Embryonic facial prominence (tissue), 1 donor: ENCODE measurements around the gene DZIP3.
"Not testable (repeated sequence)": the region's sequence is repeated elsewhere in the genome, so short reads cannot be mapped to it uniquely, and the experiment has no call there.

Source experiments
- DNase-seq: peaks from one replicate; pipeline ENCODE4 v3.0.0-alpha.2; 2016; ENCODE audit errors: extremely low spot score

DZIP3 gene

DNA sequence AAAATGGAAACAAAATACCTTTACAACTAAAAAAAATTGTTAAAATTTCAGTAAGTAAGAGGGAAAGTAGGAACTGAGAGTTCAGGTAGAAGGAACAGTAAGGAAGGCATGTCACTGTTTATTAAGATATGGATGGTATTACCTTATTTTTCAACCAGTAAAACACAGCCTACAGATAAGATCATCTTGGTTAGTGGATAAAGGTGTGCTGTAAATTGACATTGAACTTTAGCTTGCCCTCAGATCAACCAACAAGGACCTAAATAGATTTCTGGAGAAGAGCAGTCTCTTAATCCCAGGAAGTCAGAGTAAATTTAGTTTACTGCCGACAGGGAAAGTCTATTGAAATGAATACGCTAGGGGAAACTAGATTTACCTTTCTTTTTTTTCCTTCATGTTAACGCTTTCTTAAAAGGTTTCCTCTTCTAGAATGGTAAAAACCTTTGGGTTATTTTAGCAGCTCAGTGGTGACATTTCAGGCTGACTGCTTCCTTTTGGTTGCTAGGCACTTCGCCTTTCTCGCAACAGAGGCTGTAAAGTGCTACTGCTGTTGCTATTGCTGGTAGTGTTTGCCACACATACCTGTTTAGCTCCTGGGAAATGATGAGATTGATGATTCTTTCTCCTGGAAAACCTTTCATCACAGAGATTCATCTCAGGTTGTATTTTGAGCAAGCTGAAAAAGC lies 12.9 kb downstream of the DZIP3 start:
- no peak for DNase-seq

DNA sequence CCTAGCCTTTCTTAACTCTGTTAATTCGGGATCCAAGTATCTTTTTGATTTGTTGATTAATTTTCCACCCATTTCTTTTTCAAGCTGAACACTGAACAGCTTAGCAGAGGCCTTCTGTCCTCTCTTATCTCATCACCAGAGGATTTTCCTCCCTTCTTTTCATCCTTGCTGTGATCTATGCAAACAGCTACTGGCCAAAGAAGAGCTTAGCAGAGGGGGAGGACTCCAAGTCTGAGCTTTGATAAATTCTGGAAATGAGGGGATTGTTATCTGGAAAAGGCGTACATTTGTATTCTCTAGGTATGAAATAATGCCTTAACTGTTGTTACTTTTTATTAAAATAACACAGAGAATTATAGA lies 13.4 kb downstream of the DZIP3 start:
- no peak for DNase-seq

DNA sequence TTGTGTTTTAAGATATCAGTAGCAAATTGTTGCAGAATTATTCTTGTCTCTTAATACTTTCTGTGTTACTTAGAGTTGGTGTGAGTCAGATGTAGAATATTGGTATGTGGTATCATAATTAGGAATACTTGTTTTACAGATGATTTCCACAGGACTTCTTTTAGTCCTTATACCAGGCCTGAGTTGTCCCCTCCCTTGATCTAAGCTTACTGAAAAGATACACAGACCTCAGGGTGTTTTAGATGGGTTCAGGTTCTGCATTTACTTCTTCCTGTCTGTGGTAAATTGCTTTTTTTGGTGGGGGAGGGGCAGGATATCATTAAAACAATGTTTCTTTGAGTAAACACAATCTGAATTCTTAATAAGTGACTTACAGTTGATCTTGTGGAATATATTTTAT lies 14.2 kb downstream of the DZIP3 start:
- no peak for DNase-seq

DNA sequence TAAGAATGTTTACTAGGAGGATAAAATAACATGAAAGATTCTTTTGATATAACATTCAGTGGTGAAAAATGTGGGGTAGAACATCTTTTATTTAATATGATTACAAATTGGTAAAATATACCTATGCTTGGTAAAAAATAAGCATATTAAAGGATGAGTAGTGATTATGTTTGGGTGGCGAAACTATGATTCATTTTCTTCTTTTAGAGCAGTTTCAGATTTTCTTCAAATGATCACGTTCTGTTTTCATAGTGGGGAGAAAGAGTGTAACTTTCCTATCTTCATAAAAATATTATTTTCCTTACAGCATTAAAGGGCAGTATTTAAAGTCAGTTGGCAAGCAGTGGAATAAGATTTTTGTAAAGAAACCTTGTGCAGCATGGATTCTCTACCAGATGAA lies 15.5 kb downstream of the DZIP3 start:
- DNase-seq: no peak

DNA sequence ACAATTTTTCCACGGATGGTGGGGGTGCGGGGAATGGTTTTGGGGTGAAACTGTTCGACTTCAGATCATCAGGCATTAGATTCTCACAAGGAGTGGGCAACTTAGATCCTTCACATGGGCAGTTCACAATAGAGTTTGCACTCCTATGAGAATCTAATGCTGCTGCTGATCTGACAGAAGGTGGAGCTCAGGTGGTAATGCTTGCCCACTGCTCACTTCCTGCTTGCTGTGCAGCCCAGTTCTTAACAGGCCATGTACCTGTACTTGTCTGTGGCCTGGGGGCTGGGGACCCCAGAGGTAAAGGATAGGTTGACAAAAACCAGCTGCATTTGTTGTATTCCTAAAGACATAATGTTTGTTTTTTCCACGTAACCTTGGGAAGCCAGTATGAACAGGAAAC lies 16.0 kb downstream of the DZIP3 start:
- DNase-seq: no peak

DNA sequence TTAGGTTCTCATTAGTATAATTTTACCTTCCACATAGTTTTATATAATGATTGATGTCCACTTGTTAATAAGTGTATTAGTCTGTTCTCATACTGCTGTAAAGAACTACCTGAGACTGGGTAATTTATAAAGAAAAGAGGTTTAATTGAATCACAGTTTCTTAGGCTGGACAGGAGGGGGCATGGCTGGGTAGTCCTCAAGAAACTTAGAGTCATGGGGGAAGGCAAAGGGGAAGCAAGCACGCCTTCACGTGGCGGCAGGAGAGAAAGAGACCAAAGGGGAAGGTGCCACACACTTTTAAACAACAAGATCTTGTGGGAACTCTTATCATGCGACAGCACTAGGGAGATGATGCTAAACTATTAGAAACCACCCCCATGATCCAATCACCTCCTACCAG lies 19.2 kb downstream of the DZIP3 start:
- no peak for DNase-seq

DNA sequence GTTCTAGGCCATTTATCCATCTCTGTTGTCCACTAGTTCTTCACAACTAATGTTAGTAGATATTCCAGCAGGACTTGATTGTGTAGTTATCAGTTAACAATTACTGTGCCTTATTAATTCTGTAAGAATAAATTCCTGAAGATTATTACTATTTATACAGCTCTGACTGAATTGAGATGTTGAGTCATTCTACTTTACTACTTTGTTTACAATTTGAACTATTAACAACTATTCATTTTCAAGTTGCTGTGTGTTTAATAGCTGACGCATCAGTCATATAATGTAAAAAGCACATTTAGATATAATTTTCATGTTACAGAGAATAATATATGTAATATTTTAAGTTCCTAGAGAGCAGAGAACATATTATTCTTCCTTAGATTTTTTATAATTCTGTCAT lies 21.1 kb downstream of the DZIP3 start:
- DNase-seq: no peak

DNA sequence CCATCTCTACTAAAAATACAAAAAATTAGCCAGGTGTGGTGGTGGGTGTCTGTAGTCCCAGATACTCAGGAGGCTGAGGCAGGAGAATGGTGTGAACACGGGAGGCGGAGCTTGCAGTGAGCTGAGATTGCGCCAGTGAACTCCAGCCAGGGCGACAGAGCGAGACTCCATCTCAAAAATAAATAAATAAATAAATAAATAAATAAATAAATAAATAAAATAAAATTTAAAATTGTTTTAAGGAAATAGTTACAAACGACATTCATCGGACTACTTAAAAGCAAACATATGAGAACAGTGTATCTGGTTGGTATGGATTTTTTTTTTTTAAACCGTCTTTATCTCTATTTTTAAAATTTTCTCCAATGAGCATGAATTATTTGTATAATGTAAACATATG lies 26.6 kb downstream of the DZIP3 start:
- DNase-seq: not testable (repeated sequence)

DNA sequence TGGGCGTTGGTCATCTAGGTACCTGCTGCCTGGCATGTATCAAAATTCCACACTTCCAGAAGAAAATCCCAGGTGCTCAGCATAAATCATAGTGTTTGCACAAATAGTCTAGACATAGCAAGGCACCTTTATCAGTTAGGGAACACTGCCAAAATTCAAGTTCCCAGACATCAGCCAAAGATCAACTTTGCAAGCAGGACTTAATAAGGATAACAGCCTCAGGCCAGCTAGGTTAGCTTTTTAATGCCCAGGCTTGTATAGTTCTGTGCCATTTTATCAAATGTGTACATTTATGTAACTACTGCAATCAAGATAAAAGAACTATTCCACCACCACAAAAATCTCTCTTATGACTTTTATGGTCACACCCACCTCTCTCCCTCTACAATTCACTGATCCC lies 30.7 kb downstream of the DZIP3 start:
- DNase-seq: no peak

DNA sequence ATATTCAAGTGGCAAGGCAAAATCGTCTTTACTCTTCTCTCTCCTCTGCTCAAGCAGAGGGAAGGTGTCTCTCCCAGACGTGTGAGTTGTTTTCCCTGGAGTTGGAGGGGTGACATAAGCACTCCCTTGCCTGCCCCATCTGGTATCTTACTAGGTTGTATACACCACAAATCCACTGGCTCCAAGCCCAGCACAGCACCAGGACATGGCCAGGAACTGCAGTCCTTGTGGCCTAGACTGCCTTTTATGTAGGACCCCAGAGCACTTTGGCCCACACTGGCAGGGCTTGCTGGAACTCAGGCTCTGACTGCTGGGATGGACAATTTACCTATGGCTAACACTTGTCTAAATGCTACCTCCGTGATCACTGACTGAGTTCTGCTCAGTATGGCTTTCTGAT lies 34.0 kb downstream of the DZIP3 start:
- DNase-seq: no peak

DNA sequence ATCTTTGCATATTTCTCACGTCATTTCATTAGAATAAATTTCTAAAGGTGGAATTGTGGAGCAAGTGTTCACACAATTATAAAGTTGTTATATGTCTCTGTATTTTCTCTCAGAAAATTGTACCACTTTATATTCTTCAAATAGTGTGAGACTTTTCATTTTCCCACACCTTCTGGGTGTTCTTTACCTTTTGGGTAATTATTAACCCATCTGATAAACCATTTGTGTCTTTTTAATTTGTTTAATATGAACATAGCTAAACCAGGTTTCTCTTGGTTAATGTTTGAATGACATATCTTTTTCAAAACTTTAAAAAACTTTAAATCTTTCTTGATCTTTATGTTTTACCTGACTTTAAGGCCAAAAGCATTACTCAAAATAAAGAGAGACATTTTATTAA lies 40.5 kb downstream of the DZIP3 start:
- DNase-seq: no peak

DNA sequence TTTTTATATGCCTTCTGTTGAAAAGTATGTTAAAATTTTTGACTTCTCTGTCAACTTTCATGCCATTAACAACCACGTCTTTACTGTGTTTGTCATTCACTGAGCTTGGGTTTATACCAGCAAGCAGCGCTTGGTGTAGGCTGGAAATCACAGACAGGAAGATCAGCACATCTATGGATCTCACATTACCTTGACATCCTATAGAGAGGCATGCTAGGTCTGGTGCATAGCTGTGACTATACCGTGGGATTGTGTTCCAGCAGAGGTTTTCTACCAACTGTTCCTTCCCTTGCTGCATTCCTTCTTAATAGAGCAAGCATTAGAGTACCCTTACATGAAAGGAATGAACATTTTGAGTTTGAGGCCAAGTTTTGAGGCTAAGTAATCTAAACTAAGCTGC lies 53.0 kb downstream of the DZIP3 start:
- no peak for DNase-seq

DNA sequence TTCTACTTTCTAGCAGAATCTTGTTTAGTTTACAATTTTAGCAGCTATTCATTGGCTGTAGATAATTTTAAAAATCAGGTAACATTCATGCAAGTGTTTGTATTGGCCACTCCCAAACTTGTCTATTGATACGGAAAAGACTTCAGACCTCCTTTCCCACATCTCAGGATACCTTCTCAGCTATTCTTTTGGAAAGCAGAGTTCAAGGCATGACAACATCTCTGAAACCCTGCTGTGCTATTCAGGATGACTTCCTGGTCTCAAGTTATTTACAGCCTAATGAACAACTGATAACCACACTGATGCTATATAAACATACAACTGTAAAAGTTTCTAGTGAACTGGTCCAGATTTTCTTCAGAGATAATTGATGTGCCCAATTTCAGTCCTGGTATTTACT lies 55.8 kb downstream of the DZIP3 start:
- no peak for DNase-seq

DNA sequence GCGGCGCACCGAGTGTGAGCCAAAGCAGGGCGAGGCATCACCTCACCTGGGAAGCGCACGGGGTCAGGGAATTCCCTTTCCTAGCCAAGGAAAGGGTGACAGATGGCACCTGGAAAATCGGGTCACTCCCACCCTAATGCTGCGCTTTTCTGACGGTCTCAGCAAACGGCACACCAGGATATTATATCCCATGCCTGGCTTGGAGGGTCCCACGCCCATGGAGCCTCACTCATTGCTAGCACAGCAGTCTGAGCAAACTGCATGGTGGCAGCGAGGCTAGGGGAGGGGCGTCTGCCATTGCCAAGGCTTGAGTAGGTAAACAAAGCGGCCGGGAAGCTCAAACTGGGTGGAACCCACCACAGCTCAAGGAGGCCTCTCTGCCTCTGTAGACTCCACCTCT lies 66.1 kb downstream of the DZIP3 start:
- not testable (repeated sequence) for DNase-seq

DNA sequence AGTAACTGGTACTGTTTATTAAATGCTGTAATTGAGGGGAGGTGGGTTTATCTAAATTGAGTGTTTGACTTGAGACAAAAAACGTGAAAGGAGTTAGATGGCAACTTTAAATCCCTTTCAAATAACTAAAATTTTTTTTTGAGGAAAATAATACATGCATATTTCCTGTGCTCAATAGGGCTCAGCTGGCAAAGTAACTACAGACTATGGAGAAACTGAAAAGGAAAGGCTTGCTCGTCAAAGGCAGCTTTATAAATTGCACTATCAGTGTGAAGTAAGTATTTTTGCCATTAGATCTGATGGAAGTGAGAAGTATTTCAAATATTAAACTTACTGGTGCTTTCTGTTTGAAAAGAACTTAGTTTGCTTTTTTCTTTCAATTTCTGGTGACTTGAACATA lies 72.2 kb downstream of the DZIP3 start:
- no peak for DNase-seq

DNA sequence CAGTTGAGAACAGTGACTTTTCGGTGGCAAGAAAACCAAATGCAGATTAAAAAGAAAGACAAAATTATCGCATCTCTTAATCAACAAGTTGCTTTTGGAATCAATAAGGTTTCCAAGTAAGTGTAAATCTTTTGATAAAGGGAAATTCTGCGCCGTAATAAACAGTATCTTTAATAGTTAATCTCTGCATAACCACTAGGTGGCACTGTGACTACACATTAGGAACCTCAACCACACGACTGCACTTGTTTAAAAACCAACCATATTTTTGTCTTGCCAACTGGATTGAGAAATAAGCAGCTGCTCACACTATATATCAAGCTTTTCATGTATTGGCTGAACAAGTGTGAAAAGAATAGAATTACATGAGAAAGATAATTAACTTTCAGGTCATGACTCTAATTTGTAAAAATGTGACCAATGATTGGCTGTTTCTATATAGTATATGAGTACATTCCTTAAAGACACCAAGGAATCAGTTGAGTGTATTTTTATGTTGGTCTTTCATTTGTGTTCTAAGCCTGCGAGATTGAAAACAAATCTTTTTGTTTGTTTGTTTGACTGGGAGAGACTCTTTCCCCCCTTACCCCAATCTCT lies 72.7 kb downstream of the DZIP3 start:
- DNase-seq: peak; percentile 68

DNA sequence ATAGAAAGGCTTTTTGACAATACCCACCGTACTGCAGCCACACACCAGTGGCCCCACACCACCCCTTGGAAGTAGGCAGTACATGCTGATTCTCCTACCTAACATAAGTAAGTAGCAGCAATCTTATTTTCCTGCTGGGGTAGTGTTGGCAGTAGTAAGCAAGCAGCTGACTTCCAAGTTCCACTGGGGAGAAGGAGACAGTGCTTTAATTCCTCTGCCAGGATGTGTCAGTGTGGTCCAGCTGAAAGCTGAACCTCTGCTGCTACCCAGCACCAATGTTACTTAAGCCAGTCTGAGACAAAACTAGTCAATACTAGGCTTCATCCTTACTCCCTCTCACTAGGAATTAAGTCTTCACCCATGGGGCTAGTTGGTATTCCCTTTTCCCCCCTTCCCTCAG lies 74.7 kb downstream of the DZIP3 start:
- no peak for DNase-seq

DNA sequence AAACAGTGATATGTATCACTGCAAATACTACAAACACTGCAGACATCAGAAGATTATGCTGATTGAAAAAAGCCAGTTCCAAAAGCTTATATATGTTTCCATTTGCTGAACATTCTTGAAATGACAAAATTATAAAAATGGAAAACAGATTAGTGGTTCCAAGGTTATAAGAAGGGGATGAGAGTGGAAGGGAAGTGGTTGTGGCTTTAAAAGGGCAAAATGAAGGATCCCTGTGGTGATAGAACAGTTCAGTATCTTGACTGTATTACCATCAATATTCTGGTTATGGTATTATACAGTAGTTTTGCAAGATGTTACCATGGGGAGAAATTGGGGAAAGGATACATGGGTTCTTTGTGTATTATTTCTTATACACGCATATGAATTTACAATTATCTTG lies 77.8 kb downstream of the DZIP3 start:
- no peak for DNase-seq

DNA sequence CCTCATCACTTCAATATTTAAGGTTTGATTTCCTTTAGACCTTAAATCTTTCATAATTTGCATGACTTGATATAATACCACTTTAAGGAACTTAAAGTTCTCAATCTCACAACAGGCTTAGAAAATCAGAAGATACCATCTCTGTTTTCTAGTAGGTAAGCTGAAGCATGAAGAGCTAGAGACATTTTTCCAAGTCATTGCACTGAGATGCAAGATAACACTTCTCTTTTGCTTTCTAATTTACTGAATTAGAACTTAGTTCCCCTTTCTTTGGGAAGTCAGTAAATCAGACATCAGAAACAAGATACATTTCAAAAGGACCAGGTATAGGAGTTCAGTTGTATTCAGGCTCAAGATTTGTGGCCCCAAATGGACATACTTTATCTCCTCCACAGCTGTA lies 79.7 kb downstream of the DZIP3 start:
- DNase-seq: no peak

DNA sequence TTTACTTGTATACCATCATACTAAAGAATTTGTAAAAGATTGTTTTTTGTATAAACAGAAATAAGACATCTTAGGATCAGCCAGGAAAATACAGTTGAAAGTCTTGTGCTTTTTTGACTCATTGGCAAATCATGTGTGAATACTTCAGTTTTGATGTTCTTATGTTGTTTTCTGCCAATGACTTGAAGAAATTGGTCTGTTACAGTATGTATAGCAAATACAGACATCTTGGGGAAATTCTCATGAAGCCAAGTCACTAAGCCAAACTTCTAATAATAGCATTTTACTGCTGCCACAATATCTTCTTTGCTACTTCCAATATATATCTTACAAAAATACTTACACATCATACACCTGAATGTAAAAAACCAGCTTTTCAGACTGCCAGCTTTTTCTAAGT lies 83.2 kb downstream of the DZIP3 start:
- no peak for DNase-seq

DNA sequence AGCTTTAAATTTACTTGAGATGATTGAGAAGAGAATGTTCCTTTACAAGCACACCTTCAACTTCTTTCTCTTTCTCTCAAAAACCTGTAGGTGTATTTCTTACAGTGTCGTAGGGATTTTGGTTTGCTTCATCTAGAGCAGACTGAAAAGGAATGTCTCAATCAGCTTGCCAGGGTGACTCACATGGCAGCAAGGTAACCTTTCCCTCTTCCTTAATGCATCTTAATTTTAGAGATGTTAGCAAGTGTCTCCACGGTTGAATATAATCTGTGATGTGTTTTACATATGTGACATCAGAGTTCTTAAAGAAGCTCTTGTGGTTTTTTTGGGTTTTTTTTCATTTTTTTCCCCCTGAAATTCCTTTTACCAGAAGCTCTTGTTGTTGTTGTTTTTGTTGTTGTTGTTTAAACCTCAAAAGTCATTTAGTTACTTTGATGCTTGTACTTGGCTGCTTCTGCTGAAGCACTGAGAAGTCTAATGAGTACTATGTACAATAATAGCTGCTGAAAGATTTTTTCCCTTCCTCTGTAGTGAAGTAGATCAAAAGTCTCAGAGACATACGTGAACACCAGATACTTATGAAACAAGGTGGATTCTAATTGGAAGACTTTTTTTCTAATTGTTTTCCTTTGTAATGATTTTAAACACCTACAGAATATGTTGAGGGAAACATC lies 84.6 kb downstream of the DZIP3 start:
- DNase-seq: no peak

DNA sequence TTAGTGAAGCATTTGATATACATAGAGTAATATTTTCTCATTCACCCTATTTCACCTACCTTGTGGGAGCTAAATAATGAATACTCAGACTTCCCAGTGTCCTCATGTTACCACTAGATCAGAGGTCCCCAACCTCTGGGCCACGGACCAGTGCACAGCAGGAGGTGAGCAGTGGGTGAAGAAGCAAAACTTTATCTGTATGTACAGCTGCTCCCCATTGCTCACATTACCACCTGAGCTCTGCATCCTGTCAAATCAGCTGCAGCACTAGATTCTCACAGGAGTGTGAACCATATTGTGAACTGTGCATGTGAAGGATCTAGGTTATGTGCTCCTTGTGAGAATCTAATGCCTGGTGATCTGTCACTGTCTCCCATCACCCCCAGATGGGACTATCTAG lies 88.3 kb downstream of the DZIP3 start:
- DNase-seq: no peak

DNA sequence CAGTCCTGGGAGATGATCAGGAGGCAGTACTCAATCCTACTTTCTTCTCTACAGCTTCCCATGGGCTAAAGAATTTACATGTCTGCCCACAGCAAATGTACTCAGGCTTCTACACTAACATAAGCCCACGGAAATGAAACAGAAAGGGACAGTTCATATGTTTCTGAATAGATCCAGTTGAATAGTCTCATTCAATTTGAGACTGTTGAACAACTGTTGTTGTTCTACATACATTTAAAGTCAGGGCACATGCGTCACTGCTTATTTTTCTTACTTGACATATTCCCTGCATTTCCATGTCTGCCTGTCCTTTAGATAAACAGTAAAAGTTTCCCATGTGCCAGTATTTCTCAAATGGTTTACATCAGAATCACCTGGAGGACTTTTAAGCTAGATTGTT lies 102.8 kb downstream of the DZIP3 start:
- not testable (repeated sequence) for DNase-seq

DNA sequence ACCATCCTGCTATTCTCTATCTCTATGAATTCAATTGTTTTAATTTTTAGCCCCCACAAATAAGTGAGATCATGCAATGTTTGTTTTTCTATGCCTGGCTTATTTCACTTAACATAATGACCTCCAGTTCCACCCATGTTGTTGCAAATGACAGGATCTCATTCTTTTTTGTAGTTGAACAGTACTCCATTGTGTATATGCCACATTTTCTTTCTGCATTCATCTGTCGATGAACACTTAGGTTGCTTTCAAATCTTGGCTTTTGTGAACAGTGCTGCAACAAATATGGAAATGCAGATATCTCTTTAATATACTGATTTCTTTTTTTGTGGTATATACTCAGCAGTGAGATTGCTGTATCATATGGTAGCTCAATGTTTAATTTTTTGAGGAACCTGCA lies 108.9 kb downstream of the DZIP3 start:
- no peak for DNase-seq
